ENCODE measurements around the gene CCDC102A. TPM values are rescaled to one million over a fixed set of nuclear protein-coding genes. Genes with fewer than 3 reads are reported as not detected.
"Not testable (repeated sequence)": the region's sequence is repeated elsewhere in the genome, so short reads cannot be mapped to it uniquely, and the experiment has no call there.

The CCDC102A gene
- total RNA-seq, 2 donors from 2014 or later = 10.6 to 22.4 TPM

GRCh38 chr16:57570301-57571070 lies 34.1 kb upstream of the CCDC102A start:
- ATAC-seq = no peak
- no peak for DNase-seq
- intact Hi-C loops (cut with DNase I) = loop anchor here (10.0 kb wide), 1 partner anchor 444 kb away; no protein-coding TSS in a partner anchor
- no peak overlapping the region for H3K4me3 ChIP-seq
- H3K9me3 ChIP-seq = no peaks in the 10 kb centered on the region
- no peaks in the 10 kb centered on the region for H3K36me3 ChIP-seq (replicated peaks in 1 of 2; ENCODE audit: insufficient read depth in 1 of 2, low read depth in 2 of 2)
- no peak overlapping the region for H3K27ac ChIP-seq
- TF ChIP-seq, protein P1, sequence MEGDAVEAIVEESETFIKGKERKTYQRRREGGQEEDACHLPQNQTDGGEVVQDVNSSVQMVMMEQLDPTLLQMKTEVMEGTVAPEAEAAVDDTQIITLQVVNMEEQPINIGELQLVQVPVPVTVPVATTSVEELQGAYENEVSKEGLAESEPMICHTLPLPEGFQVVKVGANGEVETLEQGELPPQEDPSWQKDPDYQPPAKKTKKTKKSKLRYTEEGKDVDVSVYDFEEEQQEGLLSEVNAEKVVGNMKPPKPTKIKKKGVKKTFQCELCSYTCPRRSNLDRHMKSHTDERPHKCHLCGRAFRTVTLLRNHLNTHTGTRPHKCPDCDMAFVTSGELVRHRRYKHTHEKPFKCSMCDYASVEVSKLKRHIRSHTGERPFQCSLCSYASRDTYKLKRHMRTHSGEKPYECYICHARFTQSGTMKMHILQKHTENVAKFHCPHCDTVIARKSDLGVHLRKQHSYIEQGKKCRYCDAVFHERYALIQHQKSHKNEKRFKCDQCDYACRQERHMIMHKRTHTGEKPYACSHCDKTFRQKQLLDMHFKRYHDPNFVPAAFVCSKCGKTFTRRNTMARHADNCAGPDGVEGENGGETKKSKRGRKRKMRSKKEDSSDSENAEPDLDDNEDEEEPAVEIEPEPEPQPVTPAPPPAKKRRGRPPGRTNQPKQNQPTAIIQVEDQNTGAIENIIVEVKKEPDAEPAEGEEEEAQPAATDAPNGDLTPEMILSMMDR (IDR thresholded peaks at IDR 0.05) = no peak
- no peaks in the 10 kb centered on the region for H3K4me1 ChIP-seq
- WGBS, 2 donors = 92 to 97% methylated on average over 8 to 16 of the region's 16 CpGs
- no peaks in the 10 kb centered on the region for H3K27me3 ChIP-seq

DNA sequence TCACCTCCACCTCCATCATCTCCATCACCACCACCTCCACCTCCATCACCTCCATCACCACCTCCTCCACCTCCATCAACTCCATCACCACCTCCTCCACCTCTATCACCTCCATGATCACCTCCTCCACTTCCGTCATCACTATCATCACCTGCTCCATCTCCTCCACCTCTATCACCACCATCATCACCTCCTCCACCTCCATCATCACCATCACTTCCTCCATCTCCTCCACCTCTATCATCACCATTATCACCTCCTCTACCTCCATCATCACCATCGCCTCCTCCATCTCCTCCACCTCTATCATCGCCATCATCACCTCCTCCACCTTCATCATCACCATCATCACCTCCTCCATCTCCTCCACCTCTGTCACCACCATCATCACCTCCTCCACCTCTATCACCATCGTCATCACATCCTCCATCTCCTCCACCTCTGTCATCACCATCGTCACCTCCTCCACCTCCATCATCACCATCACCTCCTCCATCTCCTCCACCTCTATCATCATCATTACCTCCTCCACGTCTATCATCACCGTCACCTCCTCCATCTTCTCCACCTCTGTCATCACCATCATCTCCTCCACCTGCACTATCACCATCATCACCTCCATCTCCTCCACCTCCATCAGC lies 33.1 kb upstream of the CCDC102A start:
- no peaks in the 10 kb centered on the region for H3K4me1 ChIP-seq
- intact Hi-C loops (cut with DNase I) = no loop called here
- no peak overlapping the region for H3K27ac ChIP-seq
- ATAC-seq (no peak), DNase-seq (no peak)
- H3K4me3 ChIP-seq = no peak overlapping the region
- H3K9me3 ChIP-seq = no peaks in the 10 kb centered on the region
- 79 to 95% methylated on average over 7 of the region's 7 CpGs for WGBS, 2 donors
- H3K36me3 ChIP-seq (replicated peaks in 1 of 2; ENCODE audit: insufficient read depth in 1 of 2, low read depth in 2 of 2) = no peaks in the 10 kb centered on the region
- TF ChIP-seq, protein P1 (IDR thresholded peaks at IDR 0.05) = no peak
- TF ChIP-seq POLR2A (IDR thresholded peaks at IDR 0.05) = no peak
- no peaks in the 10 kb centered on the region for H3K27me3 ChIP-seq

DNA sequence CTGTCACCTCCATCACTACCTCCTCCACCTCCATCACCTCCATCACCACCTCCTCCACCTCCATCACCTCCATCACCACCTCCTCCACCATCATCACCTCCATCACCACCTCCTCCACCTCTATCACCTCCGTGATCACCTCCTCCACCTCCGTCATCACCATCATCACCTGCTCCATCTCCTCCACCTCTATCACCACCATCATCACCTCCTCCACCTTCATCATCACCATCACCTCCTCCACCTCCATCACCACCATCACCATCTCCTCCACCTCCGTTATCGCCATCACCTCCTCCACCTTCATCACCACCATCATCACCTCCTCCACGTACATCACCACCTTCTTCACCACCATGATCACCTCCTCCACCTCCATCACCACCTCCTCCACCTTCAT lies 32.4 kb upstream of the CCDC102A start:
- H3K4me3 ChIP-seq; H3K27me3 ChIP-seq; H3K9me3 ChIP-seq; ATAC-seq; DNase-seq; H3K4me1 ChIP-seq; H3K36me3 ChIP-seq (replicated peaks in 1 of 2; ENCODE audit: insufficient read depth in 1 of 2, low read depth in 2 of 2); intact Hi-C loops (cut with DNase I); H3K27ac ChIP-seq: not testable (repeated sequence)
- 95 to 98% methylated on average over 5 of the region's 5 CpGs for WGBS, 2 donors

- DNase-seq (no peak), ATAC-seq (no peak)
- no peaks in the 10 kb centered on the region for H3K36me3 ChIP-seq (replicated peaks in 1 of 2; ENCODE audit: insufficient read depth in 1 of 2, low read depth in 2 of 2)
- TF ChIP-seq POLR2A (IDR thresholded peaks at IDR 0.05) = no peak
- TF ChIP-seq, protein P1 (IDR thresholded peaks at IDR 0.05) = no peak
- no peak overlapping the region for H3K4me3 ChIP-seq
- H3K27me3 ChIP-seq = no peaks in the 10 kb centered on the region
- H3K9me3 ChIP-seq = no peaks in the 10 kb centered on the region
- WGBS, 2 donors = 88 to 93% methylated on average over 5 of the region's 5 CpGs
- H3K4me1 ChIP-seq = no peaks in the 10 kb centered on the region
- intact Hi-C loops (cut with DNase I) = no loop called here
- H3K27ac ChIP-seq = no peak overlapping the region
These were observed 31.9 kb upstream of the CCDC102A start for GRCh38 chr16:57568173-57568678.

- Histone ChIP-seq H3K4me3 (no peak overlapping the region), H3K9me3 (no peaks in the 10 kb centered on the region), H3K36me3 (replicated peaks in 1 of 2; ENCODE audit: insufficient read depth in 1 of 2, low read depth in 2 of 2) (no peaks in the 10 kb centered on the region), H3K4me1 (no peaks in the 10 kb centered on the region), H3K27me3 (no peaks in the 10 kb centered on the region), H3K27ac (no peak overlapping the region)
- TF ChIP-seq, protein P1 (IDR thresholded peaks at IDR 0.05) = no peak
- no peak for TF ChIP-seq POLR2A (IDR thresholded peaks at IDR 0.05)
- ATAC-seq (no peak), DNase-seq (no peak)
- 91 to 94% methylated on average over 17 of the region's 18 CpGs for WGBS, 2 donors
- intact Hi-C loops (cut with DNase I) = no loop called here
These were observed 31.3 kb upstream of the CCDC102A start for GRCh38 chr16:57567691-57568090.

All from body of pancreas (tissue), 4 donors.